GM19455 (cell line): ENCODE results near the gene VIL1.

ENCODE experiments used
- ATAC-seq: cut with Tn5 transposase; IDR thresholded peaks from one replicate; pipeline ENCODE4 v1.9.1; 2021; ENCODE audit not compliant: unreplicated experiment

Gene VIL1

DNA sequence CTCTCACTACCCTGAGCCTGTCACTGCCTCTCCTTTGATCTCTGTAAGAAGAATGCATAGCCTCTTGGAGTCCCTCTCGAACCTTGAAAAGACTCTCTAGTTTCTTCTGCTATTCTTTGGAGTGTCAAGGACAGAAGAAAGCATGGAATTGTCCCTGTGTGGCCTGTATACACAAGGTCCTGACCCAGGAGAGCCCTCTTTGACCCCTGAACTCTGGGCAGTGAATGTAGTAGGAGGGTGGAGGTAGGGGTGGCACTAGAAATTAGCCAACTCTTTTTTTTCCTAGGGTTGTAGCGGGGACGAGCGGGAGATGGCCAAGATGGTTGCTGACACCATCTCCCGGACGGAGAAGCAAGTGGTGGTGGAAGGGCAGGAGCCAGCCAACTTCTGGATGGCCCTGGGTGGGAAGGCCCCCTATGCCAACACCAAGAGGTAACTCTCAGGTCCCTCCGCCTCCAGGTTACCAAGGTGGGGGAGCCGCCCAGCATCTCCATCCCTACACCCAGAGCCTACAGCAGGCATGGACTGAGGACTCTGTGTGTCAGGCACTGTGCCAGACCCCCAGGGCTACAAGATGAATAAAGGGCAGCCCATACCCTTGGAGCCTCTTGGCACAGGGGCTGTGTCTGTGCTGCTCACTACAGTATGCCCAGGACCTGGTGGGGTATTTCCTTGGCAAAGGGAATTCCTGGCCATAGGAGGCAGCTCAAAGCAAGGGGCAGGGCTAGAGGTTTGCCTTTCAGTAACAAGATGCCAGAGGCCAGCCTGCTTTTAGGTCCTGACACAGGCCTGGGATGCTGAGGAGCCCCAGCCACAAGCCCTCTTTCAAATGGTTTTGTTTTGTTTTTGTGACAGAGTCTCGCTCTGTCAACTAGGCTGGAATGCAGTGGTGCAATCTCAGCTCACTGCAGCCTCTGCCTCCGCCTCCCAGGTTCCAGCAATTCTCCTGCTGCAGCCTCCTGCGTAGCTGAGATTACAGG is 16.4 kb downstream of the VIL1 start:
- no peak for ATAC-seq

- no peak for ATAC-seq
Observed at GRCh38 chr2:218436992-218437391, 18.1 kb downstream of the VIL1 start.

DNA sequence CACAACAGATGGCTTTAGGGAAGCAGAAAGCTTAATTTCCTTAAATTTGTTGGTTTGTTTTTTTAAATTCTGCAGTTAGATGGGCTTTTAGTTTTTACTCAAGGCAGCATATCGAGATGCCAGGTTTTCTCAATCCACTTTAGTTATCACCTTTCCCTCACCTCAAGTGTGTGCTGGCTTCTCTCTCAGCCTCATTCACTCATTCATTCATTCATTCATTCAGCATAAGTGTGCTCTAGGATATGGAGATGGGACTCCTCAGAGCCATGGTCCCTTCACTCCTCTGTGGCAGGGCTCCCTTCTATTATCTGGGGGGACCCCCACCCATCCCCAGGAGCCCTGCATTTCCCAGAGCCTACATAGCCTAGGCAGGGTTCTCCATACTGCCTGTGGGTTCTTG is 19.0 kb downstream of the VIL1 start:
- no peak for ATAC-seq

DNA sequence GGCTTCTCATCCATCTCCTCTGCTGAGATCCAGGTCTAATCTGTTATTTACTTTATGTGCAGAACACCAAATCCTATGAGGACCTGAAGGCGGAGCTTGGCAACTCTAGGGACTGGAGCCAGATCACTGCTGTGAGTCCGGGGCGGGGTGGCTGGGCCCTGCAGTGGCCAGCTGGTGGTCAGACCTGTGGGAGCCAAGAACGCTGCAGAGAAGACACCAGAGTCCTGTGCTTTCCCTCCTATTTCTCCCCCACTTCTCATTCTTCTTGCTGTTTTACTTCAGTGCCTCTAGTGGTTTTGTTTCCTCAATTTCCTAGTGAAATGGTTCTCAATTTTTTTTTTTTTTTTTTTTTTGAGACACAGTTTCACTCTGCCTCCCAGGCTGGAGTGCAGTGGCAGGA is 19.7 kb downstream of the VIL1 start:
- no peak for ATAC-seq

- no peak for ATAC-seq
Observed at GRCh38 chr2:218444692-218445357, 25.9 kb downstream of the VIL1 start.

- no peak for ATAC-seq
Observed at GRCh38 chr2:218445602-218446001, 26.7 kb downstream of the VIL1 start.

GRCh38 chr2:218446547-218446946 is 27.6 kb downstream of the VIL1 start:
- no peak for ATAC-seq

GRCh38 chr2:218447072-218447471 is 28.1 kb downstream of the VIL1 start:
- no peak for ATAC-seq

GRCh38 chr2:218448934-218449333 is 30.0 kb downstream of the VIL1 start:
- no peak for ATAC-seq

DNA sequence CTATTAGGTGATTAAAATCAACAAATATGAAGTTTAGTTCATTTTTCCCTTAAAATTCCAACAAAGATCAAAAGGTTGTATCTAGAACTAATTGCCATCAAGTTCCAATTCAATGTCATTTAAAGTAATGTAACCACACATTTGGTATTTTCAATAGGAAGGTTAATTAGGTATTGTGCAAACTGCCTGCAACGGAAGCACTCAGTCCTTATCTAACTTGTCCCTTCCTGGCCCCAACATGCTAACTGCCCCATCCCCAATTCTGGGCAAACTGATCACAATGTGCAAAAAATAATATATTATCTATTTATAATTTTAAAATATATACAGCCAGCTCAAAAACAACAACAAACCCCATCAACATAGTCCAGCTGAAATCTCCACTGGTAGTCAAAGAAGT is 33.2 kb downstream of the VIL1 start:
- ATAC-seq: no peak

DNA sequence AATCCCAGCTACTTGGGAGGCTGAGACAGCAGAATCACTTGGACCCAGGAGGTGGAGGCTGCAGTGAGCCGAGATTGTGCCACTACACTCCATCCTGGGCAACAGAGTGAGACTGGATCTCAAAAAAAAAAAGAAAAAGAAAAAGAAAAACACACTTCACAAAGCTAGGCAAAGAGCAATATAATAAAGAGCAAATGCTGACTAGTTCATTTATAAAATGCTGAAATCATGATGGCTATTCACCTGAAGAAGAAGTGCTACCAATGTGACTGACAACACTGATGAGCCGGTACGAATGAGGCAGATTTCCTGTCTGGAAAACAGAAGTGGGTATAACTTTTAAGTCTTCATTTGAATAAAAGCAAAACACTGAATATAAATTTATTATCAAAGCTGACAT is 37.9 kb downstream of the VIL1 start:
- no peak for ATAC-seq

- no peak for ATAC-seq
Observed at GRCh38 chr2:218458598-218458997, 39.7 kb downstream of the VIL1 start.

DNA sequence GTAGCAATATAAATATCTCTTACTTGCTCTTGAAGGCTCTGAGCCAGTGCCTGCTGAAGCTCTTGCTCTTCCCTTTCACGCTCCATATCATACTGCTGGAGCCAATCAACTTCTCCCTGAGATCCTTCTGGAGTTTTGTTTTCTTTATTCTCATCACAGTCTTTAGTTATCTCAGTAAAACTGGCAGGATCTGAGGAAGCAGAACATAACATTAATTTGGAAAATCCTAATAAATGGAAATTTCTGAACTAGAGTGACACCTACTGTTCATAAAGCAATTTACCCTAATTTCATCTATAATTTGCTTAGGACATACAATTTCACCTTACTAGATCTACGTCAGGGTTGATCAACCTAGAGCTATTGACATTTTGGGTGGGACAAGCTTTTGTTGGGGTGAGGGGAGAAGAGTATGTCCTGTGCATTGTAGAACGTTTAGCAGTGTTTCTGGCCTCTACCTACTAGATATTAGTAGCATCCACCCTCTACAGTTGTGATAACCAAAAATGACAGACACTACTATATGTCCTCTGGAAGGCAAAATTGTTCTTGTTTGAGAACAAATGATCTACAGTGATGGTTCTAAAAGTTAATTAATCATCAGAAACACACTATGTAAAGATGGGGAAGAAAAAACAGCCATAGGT is 47.2 kb downstream of the VIL1 start:
- no peak for ATAC-seq

GRCh38 chr2:218470448-218470847 is 51.5 kb downstream of the VIL1 start:
- no peak for ATAC-seq

DNA sequence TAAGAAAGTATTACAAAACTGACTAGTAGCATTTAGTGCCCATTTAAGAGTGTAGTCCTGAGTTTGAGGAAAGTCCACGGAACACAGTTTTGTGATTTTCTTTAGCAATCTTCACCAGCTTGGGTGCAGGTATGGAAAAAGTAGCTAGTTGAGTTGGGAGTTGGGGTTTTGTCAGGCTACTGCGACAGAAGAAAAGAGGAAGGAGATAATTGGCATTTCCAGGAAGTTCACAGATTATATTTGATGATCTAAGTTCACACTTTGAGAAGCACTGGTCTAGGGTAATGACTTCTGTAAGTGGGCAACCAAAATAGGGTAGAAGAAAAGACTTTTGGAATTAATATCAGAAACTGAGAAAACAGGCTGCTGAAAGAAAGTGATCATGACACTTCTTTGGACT is 52.1 kb downstream of the VIL1 start:
- no peak for ATAC-seq

DNA sequence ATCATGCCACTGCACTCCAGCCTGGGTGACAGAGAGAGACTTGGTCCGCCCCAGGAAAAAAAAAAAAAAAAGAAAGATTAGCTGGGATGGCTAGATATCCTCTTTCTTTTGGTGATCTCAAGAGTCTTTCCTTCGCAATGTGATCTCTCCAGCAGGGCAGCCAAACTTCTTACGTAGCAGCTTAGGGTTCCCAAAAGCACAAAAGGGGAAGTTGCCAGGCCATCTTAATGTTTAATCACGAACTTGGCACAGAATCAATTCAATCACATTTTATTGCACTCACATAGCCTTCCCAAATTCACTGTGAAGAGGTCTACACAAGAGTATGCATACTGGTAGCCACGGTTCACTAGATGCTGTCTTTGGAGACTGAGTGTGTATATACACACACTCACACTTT is 53.1 kb downstream of the VIL1 start:
- ATAC-seq: no peak

DNA sequence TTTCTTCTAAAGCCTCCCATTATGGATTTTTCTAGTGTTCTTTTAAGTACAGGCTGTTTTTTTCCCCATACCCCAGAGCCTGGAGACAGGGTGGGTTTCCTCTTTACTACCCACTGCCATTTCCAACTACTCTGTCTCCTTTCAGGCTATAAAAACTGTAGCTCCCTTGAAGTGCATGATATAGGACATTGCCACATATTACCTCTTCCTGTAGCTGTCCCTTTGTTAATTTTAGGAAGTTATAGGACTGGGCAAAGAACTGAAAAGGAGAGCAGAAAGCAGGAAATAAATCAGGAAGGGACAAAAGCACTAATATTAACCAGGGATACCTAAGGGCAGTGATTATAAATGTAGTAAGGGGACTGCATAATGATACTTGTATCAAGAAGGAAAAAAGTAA is 54.1 kb downstream of the VIL1 start:
- no peak for ATAC-seq

DNA sequence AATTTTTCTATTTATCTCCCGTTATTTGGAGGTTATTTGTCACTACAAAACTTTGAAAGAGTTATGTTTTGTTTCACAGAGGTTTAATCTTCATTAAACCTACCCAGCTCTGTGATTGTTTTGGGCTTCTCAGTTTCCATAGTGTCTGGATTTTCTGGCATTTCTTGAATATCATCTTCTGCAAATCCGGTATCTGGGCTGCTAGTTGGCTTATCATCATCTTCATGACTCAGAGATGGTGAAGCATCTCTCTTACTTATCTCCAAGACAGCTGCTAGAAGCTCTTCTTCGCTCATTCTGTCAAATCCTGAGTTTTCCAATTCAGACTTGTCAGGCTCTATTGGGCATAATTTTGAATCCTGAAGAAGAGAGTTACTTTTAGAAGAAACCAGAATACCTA is 55.6 kb downstream of the VIL1 start:
- no peak for ATAC-seq

GRCh38 chr2:218476676-218477075 is 57.8 kb downstream of the VIL1 start:
- ATAC-seq: no peak

GRCh38 chr2:218477247-218477646 is 58.3 kb downstream of the VIL1 start:
- no peak for ATAC-seq

DNA sequence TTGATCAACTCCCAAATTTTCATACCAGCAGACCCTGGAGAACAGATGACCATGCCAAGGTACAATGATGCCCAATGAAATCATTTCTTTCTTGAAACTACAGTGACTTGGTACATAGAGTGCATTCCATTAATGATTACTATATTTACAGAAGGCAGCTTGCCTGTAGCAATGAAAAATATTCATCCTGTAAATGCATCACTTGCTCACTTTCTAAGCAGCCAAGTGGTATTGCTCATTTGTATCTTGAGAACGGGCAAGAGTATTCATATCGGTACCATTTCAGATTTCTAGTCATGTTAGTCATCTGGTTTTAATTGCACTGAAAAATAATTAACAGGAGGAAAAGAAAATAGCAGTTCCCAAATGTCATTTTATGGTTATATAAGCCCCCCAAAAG is 59.6 kb downstream of the VIL1 start:
- no peak for ATAC-seq

- ATAC-seq: no peak
Observed at GRCh38 chr2:218479595-218479994, 60.7 kb downstream of the VIL1 start.
